Heart right ventricle (tissue), 16 donors: ENCODE data around the gene HBB. TPM values are rescaled to one million over a fixed set of nuclear protein-coding genes. Genes with fewer than 3 reads are reported as not detected.

Source experiments
- ATAC-seq, 8 donors: fragments of 200-7000 bp; cut with Tn5 transposase; one replicate each; pipeline ENCODE4 v1.9.1; 2020; ENCODE audit warnings: mild to moderate bottlenecking in 8 of 8, moderate library complexity in 8 of 8, moderate number of reproducible peaks in 1 of 8
- DNase-seq, 2 donors: peaks; one replicate each; pipeline ENCODE4 v3.0.0-alpha.2; 2020
- H3K27ac ChIP-seq, 10 donors: fragments of 200-600 bp; sonication (generic) in 2 of 10; one replicate each; pipeline versions ENCODE4 v1.5.0 to v1.8.0; 2020 to 2022; ENCODE audit warnings: mild to moderate bottlenecking in 3 of 10
- H3K27me3 ChIP-seq, 7 donors: fragments of 200-600 bp; one replicate each; pipeline ENCODE4 v1.8.0; 2021 to 2022; ENCODE audit warnings: mild to moderate bottlenecking in 2 of 7
- H3K36me3 ChIP-seq, 9 donors: fragments of 200-600 bp; sonication (generic) in 1 of 9; one replicate each; pipeline versions ENCODE4 v1.5.0 to v1.8.0; 2020 to 2022; ENCODE audit warnings: mild to moderate bottlenecking in 2 of 9
- H3K4me1 ChIP-seq, 9 donors: fragments of 200-600 bp; sonication (generic) in 1 of 9; one replicate each; pipeline versions ENCODE4 v1.5.0 to v1.8.0; 2020 to 2022; ENCODE audit warnings: mild to moderate bottlenecking in 4 of 9
- H3K4me3 ChIP-seq, 10 donors: fragments of 200-600 bp; sonication (generic) in 2 of 10; one replicate each; pipeline versions ENCODE4 v1.5.0 to v1.8.0; 2020 to 2022; ENCODE audit warnings: mild to moderate bottlenecking in 7 of 10, moderate library complexity in 2 of 10
- H3K9me3 ChIP-seq, 11 donors: fragments of 200-600 bp in 10 of 11; sonication (generic) in 2 of 11; one replicate each; pipeline versions ENCODE4 v1.5.0 to v1.8.0; 2013 to 2022; ENCODE audit warnings: mild to moderate bottlenecking in 2 of 11, control low read depth in 1 of 11, moderate library complexity in 1 of 11
- CTCF ChIP-seq, 9 donors: fragments of 200-600 bp; sonication (generic) in 2 of 9; IDR thresholded peaks; one replicate each; pipeline versions ENCODE4 v1.5.0 to v1.8.0; 2021 to 2022; ENCODE audit warnings: antibody characterized with exemption in 9 of 9, mild to moderate bottlenecking in 5 of 9, moderate library complexity in 1 of 9
- WGBS, 2 donors: extraction: QIAGEN DNeasy Blood & Tissue Kit; methylation state at CpG; one replicate each; pipeline ENCODE4 v1.1.7; 2013; ENCODE audit warnings: inconsistent platforms in 1 of 2; 5-methylcytosine and 5-hydroxymethylcytosine counted together
- intact Hi-C, 10 donors: fragments of 100-400 bp; cut with DNase I; formaldehyde crosslinking; loops; one replicate each; pipeline versions ENCODE4 v1.11.1 to v1.14.2; 2022
- polyA plus RNA-seq, 2 donors: library from polyadenylated mRNA; stranded (reverse); fragments of 200-250 nt; gene quantifications; one replicate each; pipeline ENCODE4 v1.2.3, GENCODE V29; 2013
- total RNA-seq, 10 donors: library from RNA; stranded (reverse); fragmentation: NEBNext Ultra II Directional in 3 of 10; extraction: Animal tissue kit (Norgen Biotek cat#: 25700) in 3 of 10; gene quantifications; one replicate each; pipeline versions ENCODE4 v1.2.1 to v1.2.4, GENCODE V29; 2021 to 2023
- donor health status: Arrhythmogenic right ventricular cardiomyopathy.
- donor health status: ischemic (EF 13 %, LVEDD 7.1; RV severe dilation, severe dysfunction).
- donor health status: healthy with polysubstance abuse.
- donor health status: DM: no; HTN: yes; CAD: no.
- donor health status: DM: no; HTN: no; CAD: no.
- donor health status: ischemic (EF 25% LVEDD 6.9; RV normal size, moderate dysfunction).
- donor health status: ischemic (EF 25% LVEDD 5.7; RV mildly dilated, moderate dysfunction).
- donor health status: healthy.
- donor health status: DM: yes; HTN: yes; CAD: no.
- donor health status: Ischemic cardiomyopathy.
- donor health status: ischemic (EF 35%, LVEDD 5.7; RV mildly dilated, moderate dysfunction).
- donor health status: nonischemic (EF 11% LVEDD 7.7; RV severe dilation, severe dysfunction).
- donor health status: DM: yes; HTN: yes; CAD: no.
- donor health status: PGD.
- donor health status: ischemic (EF 29% LVEDD 5.4; RV normal size, mild dysfunction).
- donor health status: nonischemic (EF 23%, LVEDD 6.1; RV moderate dilation, normal function).

The HBB gene
- total and polyA plus RNA-seq, 12 donors: 39.1 to 1,566 (median 273) TPM; not detected in 1

- WGBS, 2 donors: 69 to 77% methylated on average over 3 of the region's 3 CpGs
- Histone ChIP-seq H3K27ac (no peak overlapping the region), H3K9me3 (no peaks in the 10 kb centered on the region), H3K27me3 (peaks cover 0 to 12% (median 0%) of the 10 kb centered on the region in 7 donors), H3K36me3 (no peaks in the 10 kb centered on the region), H3K4me1 (no peaks in the 10 kb centered on the region), H3K4me3 (no peak overlapping the region)
- intact Hi-C loops: no loop called here
- no peak for TF ChIP-seq CTCF (IDR thresholded peaks at IDR 0.05)
- no peak for ATAC-seq
- DNase-seq: no peak
These were observed 20.8 kb upstream of the HBB start for GRCh38 chr11:5247472-5248192.

- Histone ChIP-seq H3K9me3 (no peaks in the 10 kb centered on the region), H3K36me3 (no peaks in the 10 kb centered on the region), H3K4me3 (no peak overlapping the region), H3K27ac (no peak overlapping the region), H3K27me3 (peaks cover 0 to 8% (median 0%) of the 10 kb centered on the region in 7 donors), H3K4me1 (no peaks in the 10 kb centered on the region)
- ATAC-seq (no peak), DNase-seq (no peak)
- no peak for TF ChIP-seq CTCF (IDR thresholded peaks at IDR 0.05)
- intact Hi-C loops: no loop called here
- WGBS, 2 donors: 65 to 69% methylated on average over 6 of the region's 6 CpGs
These were observed 20.1 kb upstream of the HBB start for GRCh38 chr11:5246772-5247471.

GRCh38 chr11:5245155-5245554, 18.3 kb upstream of the HBB start:
- Histone ChIP-seq H3K4me1 (no peaks in the 10 kb centered on the region), H3K9me3 (no peaks in the 10 kb centered on the region), H3K27ac (no peak overlapping the region), H3K36me3 (no peaks in the 10 kb centered on the region), H3K27me3 (peaks cover 0 to 8% (median 0%) of the 10 kb centered on the region in 7 donors), H3K4me3 (no peak overlapping the region)
- TF ChIP-seq CTCF (IDR thresholded peaks at IDR 0.05): no peak
- intact Hi-C loops: no loop called here
- ATAC-seq (no peak), DNase-seq (no peak)
- 74 to 83% methylated on average over 2 of the region's 2 CpGs for WGBS, 2 donors

- WGBS, 2 donors: 83 to 84% methylated on average over 4 of the region's 4 CpGs
- no peak overlapping the region for H3K27ac ChIP-seq
- H3K36me3 ChIP-seq: no peaks in the 10 kb centered on the region
- H3K4me3 ChIP-seq: no peak overlapping the region
- intact Hi-C loops: no loop called here
- ATAC-seq: no peak
- no peak for TF ChIP-seq CTCF (IDR thresholded peaks at IDR 0.05)
- no peaks in the 10 kb centered on the region for H3K4me1 ChIP-seq
- H3K9me3 ChIP-seq: no peaks in the 10 kb centered on the region
- no peak for DNase-seq
- H3K27me3 ChIP-seq: peaks cover 0 to 8% (median 0%) of the 10 kb centered on the region in 7 donors
These were observed 16.9 kb upstream of the HBB start for GRCh38 chr11:5243816-5244180.
